ENCODE results near the gene TGM5. TPM values are rescaled to one million over a fixed set of nuclear protein-coding genes. Genes with fewer than 3 reads are reported as not detected.

The TGM5 gene
- total RNA-seq, 2 donors from 2014 or later, result not detected

DNA sequence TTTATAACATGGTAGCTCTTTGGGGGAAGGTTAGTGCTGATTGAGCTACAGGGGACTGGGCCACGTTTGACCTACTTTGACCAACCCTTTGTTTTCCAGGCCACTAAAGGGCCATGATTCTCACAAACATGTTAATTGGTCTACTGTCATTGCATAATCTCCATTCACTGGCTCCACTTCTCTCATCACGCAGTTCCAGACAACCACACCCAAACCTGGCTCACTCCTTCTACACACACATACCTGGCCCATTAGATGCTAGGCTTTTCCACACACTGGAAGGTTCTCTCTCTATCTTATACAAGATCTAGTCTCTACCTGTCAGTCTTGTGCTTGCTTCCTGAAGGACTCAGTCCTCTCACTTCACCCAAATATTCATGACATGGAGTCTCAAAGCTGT is 15.9 kb downstream of the TGM5 start:
- Mint-ChIP-seq H3K36me3 (ENCODE audit: low read depth) (peaks cover 4% of the 10 kb centered on the region), H3K4me3 (no peak overlapping the region), H3K27ac (no peak overlapping the region), H3K4me1 (peaks cover 10% of the 10 kb centered on the region), H3K27me3 (peaks cover 28% of the 10 kb centered on the region)
- ATAC-seq (no peak), DNase-seq (no peak)
- no peaks in the 10 kb centered on the region for H3K9me3 ChIP-seq (ENCODE audit: control insufficient read depth, low read length, poor library complexity, severe bottlenecking)

DNA sequence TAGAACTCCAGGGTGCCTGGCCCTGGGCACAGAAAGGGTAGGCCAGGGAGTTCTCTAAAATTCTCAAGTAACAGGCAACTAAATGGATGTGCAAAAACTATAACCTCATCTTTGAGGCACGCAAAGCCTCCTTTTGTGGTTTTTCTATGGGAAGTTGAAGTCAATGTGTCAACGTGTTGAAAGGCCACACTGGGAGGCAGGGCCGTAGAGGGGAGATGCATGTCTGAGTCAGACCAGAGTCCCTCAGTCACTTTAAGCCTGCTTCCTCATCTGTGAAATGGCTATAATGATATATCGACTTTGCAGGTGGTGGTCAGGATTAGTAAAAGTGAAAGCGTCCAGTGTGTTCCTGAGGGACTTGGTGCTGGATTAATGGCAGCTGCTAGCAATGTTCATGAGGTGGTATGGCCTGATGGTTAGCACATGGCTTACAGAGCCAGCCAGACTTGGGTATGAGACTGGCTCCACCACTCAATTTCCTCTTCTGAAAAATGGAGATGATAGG is 17.0 kb downstream of the TGM5 start:
- Mint-ChIP-seq H3K4me3 (no peak overlapping the region), H3K27me3 (peaks cover 23% of the 10 kb centered on the region), H3K4me1 (peaks cover 10% of the 10 kb centered on the region), H3K27ac (no peak overlapping the region), H3K36me3 (ENCODE audit: low read depth) (peaks cover 4% of the 10 kb centered on the region)
- no peak for ATAC-seq
- DNase-seq, result no peak
- H3K9me3 ChIP-seq (ENCODE audit: control insufficient read depth, low read length, poor library complexity, severe bottlenecking), result no peaks in the 10 kb centered on the region

DNA sequence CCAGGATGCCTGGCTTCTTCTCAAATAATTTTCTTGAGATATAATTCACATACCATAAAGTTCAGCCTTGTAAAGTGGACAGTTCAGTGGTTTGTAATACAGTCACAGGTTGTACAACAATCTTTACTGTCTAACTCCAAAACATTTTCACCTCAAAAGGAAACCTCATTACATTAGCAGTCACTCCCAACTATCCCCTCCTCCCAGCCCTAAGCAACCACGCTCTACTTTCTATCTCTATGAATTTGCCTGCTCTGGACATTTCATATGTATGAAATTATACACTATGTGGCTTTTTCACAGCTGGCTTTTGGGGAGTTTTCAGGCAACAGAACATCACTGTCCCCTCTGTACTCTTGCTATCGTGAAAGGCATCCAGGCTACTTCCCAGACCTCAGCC is 17.5 kb downstream of the TGM5 start:
- Mint-ChIP-seq H3K36me3 (ENCODE audit: low read depth) (peaks cover 2% of the 10 kb centered on the region), H3K27me3 (peaks cover 22% of the 10 kb centered on the region), H3K27ac (no peak overlapping the region), H3K4me1 (peaks cover 10% of the 10 kb centered on the region), H3K4me3 (no peak overlapping the region)
- DNase-seq, result no peak
- no peaks in the 10 kb centered on the region for H3K9me3 ChIP-seq (ENCODE audit: control insufficient read depth, low read length, poor library complexity, severe bottlenecking)
- ATAC-seq, result no peak

DNA sequence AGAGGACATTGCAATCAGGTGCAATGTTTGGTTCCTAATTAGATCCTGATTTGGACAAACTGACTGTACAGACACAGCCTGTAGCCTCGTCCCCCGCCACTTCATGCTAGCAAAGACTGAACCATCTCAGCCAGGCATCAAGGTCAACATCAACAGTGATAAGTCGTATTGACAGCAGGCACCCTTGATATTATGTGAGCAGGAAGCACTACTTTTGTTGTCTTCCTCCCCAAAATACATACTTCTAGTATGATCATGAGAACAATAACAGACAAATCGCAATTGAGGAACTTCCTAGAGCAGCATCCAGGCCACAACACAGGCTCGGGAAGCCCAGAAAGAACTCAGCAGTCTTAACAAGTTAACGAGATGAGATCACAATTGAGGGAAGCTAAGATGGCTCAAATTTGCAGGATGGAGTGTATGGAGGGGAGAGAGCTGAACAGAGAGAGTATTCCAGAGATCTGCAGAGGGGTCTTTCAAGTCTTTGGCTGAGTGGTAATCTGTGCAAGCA is 20.4 kb downstream of the TGM5 start:
- DNase-seq (no peak), ATAC-seq (no peak)
- Mint-ChIP-seq H3K27me3 (peaks cover 22% of the 10 kb centered on the region), H3K36me3 (ENCODE audit: low read depth) (no peaks in the 10 kb centered on the region), H3K4me3 (no peak overlapping the region), H3K27ac (no peak overlapping the region), H3K4me1 (no peaks in the 10 kb centered on the region)
- no peaks in the 10 kb centered on the region for H3K9me3 ChIP-seq (ENCODE audit: control insufficient read depth, low read length, poor library complexity, severe bottlenecking)

DNA sequence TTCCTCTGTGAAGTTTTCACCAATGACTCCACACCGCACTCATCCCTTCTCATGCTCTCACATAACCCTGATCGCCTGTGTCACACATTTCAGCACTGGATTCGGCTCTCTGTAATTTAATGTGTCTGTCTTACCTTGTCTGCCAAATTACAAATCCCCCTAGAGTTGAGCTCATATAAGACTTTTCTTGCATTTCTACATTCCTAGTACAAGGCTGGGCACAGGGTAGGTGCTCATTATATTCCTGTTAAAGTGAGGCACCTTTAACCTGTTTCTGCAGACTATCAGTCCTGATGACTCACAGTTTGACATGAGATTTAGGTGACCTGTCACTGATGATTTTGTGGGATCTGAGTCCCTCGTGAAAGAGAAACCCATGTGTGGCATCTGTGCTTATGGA is 22.6 kb downstream of the TGM5 start:
- DNase-seq (no peak), ATAC-seq (no peak)
- no peaks in the 10 kb centered on the region for H3K4me1 Mint-ChIP-seq
- peaks cover 42% of the 10 kb centered on the region for H3K27me3 Mint-ChIP-seq
- no peaks in the 10 kb centered on the region for H3K36me3 Mint-ChIP-seq (ENCODE audit: low read depth)
- H3K27ac Mint-ChIP-seq, result no peak overlapping the region
- H3K9me3 ChIP-seq (ENCODE audit: control insufficient read depth, low read length, poor library complexity, severe bottlenecking), result no peaks in the 10 kb centered on the region
- H3K4me3 Mint-ChIP-seq, result no peak overlapping the region

DNA sequence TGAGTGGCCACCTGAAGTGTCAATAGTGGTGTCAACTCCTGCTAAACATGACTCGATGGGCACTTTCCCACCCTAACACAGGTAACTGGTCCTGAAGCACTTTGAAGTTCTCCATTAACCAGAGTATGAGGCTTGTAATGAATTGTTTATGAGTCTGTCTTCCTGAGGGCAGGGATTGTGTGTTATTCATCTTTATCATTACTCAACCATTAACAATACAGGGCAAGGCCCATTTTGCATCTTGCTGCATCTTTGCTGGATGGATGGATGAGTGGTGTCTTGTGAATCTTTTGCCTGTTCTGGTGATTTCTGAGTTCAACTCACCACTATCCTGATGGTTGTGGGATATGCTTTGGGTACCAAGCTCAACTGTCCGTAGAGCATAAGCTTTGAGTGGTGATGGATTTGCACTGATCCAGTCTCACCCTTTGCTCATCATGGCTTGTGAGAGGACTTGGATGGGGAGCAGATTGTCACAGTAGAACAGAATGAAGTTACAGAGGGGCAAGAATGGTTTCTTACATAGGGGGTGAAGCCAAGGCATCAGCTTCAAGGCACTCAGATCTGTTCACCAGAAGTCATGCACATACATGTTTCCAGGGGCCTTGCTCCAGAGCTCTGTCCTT is 23.6 kb downstream of the TGM5 start:
- ATAC-seq (no peak), DNase-seq (no peak)
- H3K27ac Mint-ChIP-seq, result no peak overlapping the region
- no peaks in the 10 kb centered on the region for H3K36me3 Mint-ChIP-seq (ENCODE audit: low read depth)
- peaks cover 2% of the 10 kb centered on the region for H3K4me1 Mint-ChIP-seq
- peaks cover 51% of the 10 kb centered on the region for H3K27me3 Mint-ChIP-seq
- no peaks in the 10 kb centered on the region for H3K9me3 ChIP-seq (ENCODE audit: control insufficient read depth, low read length, poor library complexity, severe bottlenecking)
- H3K4me3 Mint-ChIP-seq, result no peak overlapping the region

DNA sequence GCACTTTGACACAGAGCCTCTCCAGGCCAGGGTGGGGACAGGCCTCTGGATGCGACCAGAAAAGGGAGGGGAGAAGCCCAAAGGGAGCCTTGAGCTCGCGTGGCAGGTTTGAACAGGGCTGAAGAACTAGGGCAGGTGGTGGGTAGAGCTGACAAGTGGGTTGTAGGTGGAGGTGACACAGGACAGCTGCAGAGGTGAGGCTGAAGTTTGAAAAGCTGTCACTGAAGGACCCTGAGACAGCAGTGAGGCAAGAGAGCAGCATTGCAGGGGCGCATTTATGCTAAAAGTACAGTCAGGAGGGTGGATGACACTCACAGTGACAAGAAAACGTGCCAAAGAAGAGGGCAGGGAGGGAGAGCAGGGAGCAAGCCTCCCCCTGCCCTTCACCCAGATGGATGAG is 24.1 kb downstream of the TGM5 start:
- H3K36me3 Mint-ChIP-seq (ENCODE audit: low read depth), result no peaks in the 10 kb centered on the region
- no peak for ATAC-seq
- no peak overlapping the region for H3K4me3 Mint-ChIP-seq
- H3K27ac Mint-ChIP-seq, result no peak overlapping the region
- peaks cover 56% of the 10 kb centered on the region for H3K27me3 Mint-ChIP-seq
- H3K9me3 ChIP-seq (ENCODE audit: control insufficient read depth, low read length, poor library complexity, severe bottlenecking), result no peaks in the 10 kb centered on the region
- peaks cover 2% of the 10 kb centered on the region for H3K4me1 Mint-ChIP-seq
- no peak for DNase-seq

DNA sequence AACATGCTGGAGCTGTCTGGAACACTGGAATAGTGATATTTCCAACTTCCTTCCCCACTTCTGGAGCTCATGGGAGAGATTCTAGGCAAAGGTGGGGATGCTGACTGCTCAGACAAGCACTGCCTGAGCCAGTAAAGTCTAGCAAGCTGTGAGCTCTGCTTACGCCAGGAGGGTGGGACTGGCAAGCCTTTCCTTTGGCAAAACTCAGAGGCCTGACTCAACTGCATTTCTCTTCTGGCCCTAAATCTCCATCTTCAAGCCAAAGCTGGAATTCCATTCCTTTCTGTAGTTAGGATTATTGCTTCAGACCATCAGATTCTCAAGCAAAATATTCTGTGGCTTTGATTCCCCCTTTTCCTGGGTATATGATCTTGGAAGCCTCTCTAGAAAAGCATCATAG is 25.6 kb downstream of the TGM5 start:
- DNase-seq, result no peak
- no peak for ATAC-seq
- no peaks in the 10 kb centered on the region for H3K9me3 ChIP-seq (ENCODE audit: control insufficient read depth, low read length, poor library complexity, severe bottlenecking)
- peaks cover 4% of the 10 kb centered on the region for H3K4me1 Mint-ChIP-seq
- no peaks in the 10 kb centered on the region for H3K36me3 Mint-ChIP-seq (ENCODE audit: low read depth)
- no peak overlapping the region for H3K4me3 Mint-ChIP-seq
- no peak overlapping the region for H3K27ac Mint-ChIP-seq
- H3K27me3 Mint-ChIP-seq, result peaks cover 61% of the 10 kb centered on the region

DNA sequence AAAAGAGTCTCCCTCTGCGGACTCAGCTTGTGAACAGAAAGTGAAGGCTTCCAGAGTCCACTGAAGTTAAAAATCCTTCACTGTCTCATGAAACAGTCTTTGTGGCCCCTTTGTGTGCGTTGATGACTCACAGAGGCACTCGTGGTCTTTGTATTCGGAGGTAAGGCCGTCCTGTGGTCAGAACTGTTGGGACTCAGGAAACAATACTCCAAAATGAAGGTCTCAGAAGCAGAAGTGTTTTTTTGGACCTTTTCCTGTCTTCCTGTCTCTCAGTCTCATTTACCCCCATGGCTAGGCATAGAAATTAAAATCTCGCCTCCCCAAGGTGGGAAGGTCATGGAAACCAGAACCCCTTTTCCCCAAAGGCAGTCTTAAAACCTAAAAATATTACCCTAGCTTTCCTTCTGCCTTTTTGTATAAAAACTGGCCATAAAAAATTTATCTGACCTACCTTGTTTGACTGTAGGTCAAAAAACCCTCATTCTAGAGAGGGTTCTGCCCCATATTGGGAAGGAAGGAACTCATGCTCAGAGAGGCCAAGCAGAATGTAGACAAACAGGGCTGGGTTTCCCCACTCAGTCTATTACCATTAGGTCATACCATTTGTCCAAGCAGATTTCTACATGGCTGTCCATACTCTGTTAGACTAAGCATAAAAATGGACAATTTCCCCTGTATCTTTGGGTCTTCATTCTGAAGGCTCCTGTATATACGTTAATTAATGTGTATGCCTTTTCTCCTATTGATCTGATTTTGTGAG is 26.8 kb downstream of the TGM5 start:
- Mint-ChIP-seq H3K4me1 (peaks cover 7% of the 10 kb centered on the region), H3K4me3 (no peak overlapping the region), H3K27me3 (peaks cover 63% of the 10 kb centered on the region), H3K36me3 (ENCODE audit: low read depth) (no peaks in the 10 kb centered on the region), H3K27ac (no peak overlapping the region)
- no peaks in the 10 kb centered on the region for H3K9me3 ChIP-seq (ENCODE audit: control insufficient read depth, low read length, poor library complexity, severe bottlenecking)
- no peak for ATAC-seq
- DNase-seq, result no peak

DNA sequence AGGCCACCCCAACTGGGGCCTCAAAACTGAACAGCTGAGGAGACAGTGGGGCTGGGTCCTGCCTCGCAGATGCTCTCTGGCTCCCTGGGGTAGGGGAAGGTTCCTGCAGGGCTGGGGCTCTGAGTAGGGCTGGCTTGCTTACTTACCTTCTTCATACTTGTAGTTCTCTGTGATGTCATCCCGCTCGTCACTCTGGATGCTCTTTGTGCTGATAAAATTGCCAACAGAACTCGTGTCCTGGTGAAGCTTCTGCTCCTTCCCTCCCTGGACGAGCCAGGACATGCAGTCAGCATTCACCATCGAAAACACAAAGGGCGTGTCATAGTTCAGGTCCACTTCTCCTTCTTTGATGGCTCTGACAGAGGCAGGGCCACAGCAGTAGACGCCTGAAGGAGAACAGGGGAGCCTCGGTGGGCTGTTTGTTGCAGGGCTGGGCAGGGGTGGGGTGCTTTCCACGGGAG is 28.0 kb downstream of the TGM5 start:
- H3K27me3 Mint-ChIP-seq, result peaks cover 57% of the 10 kb centered on the region
- DNase-seq (no peak), ATAC-seq (no peak)
- H3K4me1 Mint-ChIP-seq, result peaks cover 7% of the 10 kb centered on the region
- no peak overlapping the region for H3K4me3 Mint-ChIP-seq
- H3K27ac Mint-ChIP-seq, result no peak overlapping the region
- H3K9me3 ChIP-seq (ENCODE audit: control insufficient read depth, low read length, poor library complexity, severe bottlenecking), result no peaks in the 10 kb centered on the region
- no peaks in the 10 kb centered on the region for H3K36me3 Mint-ChIP-seq (ENCODE audit: low read depth)

DNA sequence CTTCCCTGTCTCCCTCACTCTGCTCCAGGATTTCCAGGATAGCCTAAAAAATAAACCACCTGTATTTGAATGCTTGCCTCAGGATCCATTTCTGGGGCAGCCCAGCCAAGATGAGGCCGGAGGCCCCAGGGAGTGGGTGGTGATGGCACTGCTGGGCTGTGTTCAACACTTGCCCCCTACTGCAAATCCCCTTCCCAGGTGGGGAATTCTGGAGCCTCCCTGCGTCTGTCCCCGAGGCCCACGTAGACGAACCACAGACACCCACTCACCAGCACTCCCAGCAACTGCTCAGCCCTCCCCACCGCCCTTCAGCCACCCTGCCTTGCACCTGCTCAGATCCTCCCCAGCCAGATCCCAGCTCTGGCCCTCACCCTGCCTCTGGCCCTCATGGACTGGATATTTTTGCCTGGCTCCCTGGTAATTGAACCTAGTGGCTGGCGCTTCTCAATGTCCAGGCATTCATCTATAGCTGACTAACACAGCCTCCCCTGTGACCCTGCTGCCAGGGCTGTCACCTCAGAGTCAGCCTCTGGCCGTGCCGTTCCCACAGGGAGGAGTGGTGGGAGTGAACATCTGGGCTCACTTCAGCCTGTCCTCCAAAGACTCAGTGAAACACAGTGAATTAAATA is 28.8 kb downstream of the TGM5 start:
- no peak for ATAC-seq
- no peaks in the 10 kb centered on the region for H3K9me3 ChIP-seq (ENCODE audit: control insufficient read depth, low read length, poor library complexity, severe bottlenecking)
- Mint-ChIP-seq H3K36me3 (ENCODE audit: low read depth) (no peaks in the 10 kb centered on the region), H3K27me3 (peaks cover 54% of the 10 kb centered on the region), H3K4me3 (no peak overlapping the region), H3K4me1 (peaks cover 7% of the 10 kb centered on the region), H3K27ac (no peak overlapping the region)
- no peak for DNase-seq

DNA sequence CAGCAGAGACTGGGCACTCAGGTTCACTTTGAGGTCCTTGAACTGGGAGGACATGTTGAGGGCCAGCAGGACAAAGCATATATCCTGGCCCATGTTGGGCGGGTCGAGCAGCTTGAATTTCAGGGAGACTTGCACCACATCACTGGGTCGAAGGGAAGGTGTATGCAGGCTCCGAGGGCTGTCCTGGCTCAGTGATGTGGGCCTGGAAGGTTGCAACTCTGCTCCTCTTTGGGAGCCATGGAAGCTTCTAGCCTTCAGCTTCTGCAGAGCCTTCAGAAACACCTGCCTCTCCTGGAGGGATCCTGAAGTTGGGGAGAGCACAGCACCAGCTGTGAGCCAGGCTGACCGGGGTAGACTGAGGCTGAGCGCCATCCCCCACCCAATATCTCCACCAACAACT is 31.2 kb downstream of the TGM5 start:
- Mint-ChIP-seq H3K4me1 (peaks cover 7% of the 10 kb centered on the region), H3K36me3 (ENCODE audit: low read depth) (no peaks in the 10 kb centered on the region), H3K27me3 (peaks cover 41% of the 10 kb centered on the region), H3K27ac (no peak overlapping the region), H3K4me3 (no peak overlapping the region)
- DNase-seq (no peak), ATAC-seq (no peak)
- no peaks in the 10 kb centered on the region for H3K9me3 ChIP-seq (ENCODE audit: control insufficient read depth, low read length, poor library complexity, severe bottlenecking)

DNA sequence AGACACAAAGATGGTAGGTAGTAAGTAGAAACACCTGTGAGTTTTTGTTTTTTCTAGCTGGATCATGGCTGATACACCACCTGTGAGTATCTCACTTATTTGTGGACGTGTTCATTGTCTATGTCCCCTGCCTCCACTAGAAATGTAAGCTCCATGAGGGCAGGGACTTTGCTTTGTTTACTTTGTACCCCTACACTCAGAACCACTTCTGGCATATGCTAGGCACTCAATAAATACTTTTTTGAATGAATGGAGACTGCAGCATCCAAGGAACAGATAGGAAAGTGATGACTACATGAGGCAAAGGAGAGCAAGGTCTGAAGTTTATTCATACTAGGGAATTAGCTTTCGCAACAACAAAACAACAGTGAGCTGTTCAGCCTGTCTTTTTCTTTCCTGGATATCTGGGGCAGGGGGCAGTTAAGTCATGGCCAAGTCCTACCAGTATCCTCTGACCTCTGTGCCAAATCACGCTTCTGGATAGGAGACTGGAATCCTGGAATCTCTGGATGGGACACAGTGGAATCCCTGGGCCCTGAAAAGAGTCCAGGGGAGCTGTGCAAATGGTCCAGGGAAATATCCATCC is 34.3 kb downstream of the TGM5 start:
- Mint-ChIP-seq H3K4me1 (peaks cover 7% of the 10 kb centered on the region), H3K27ac (peak overlapping the region; percentile 29), H3K4me3 (no peak overlapping the region), H3K27me3 (peaks cover 30% of the 10 kb centered on the region), H3K36me3 (ENCODE audit: low read depth) (no peaks in the 10 kb centered on the region)
- no peaks in the 10 kb centered on the region for H3K9me3 ChIP-seq (ENCODE audit: control insufficient read depth, low read length, poor library complexity, severe bottlenecking)
- DNase-seq (no peak), ATAC-seq (no peak)

Measured in T-helper 17 cell (primary cell).